ENCODE measurements around the gene SAYSD1. TPM values are rescaled to one million over a fixed set of nuclear protein-coding genes. Genes with fewer than 3 reads are reported as not detected.

The SAYSD1 gene
- 6.5 and 6.7 TPM in 2 replicates for polyA plus RNA-seq (2013)

GRCh38 chr6:39114704-39115599 is at the start of gene SAYSD1:
Gene SAYSD1 (minus strand): TSS chr6:39115186. CDS start chr6:39115089, 97 bp downstream.
- WGBS (ENCODE audit: extremely low coverage, insufficient coverage, insufficient read length), result no CpG with 5 or more reads among the region's 68 CpGs
- peak within 1 kb of the TSS; percentile 78 for H4K12ac ChIP-seq (ENCODE audit: low read depth, low read length)

DNA sequence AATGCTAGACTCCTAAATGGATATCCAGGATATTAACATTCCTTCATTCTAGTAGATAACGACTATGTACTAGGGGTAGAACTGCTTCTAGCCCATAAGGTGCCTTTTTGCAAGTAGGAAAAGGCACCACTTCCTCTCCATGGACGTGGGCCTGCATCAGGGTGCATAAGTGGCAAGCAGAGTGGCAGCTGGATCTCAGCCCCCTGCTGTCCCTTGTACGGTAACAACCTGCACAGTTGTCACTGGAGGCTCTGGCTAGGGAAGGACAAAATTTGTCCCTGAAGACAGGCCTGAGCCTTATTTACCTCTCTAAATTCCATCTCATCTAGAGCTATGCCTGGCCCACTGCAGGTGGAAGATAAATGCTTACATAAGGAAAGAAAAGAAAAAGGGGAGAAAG is 42.5 kb upstream of the SAYSD1 start:
- Histone ChIP-seq H2AK5ac (ENCODE audit: low read length) (no peak overlapping the region), H3K9me3 (ENCODE audit: insufficient read depth, low read depth, low read length) (peaks cover 2% of the 10 kb centered on the region), H3K14ac (ENCODE audit: low read length) (no peak overlapping the region), H3K4ac (ENCODE audit: low read depth, low read length) (no peak overlapping the region), H2BK5ac (ENCODE audit: low read depth, low read length, poor library complexity) (no peak overlapping the region), H3K4me1 (ENCODE audit: control insufficient read depth in 1 of 2, insufficient read depth in 2 of 2, low read length in 2 of 2) (no peaks in the 10 kb centered on the region), H3K9ac (ENCODE audit: low read length) (no peak overlapping the region), H2BK12ac (ENCODE audit: low read length) (no peak overlapping the region), H4K12ac (ENCODE audit: low read depth, low read length) (no peak overlapping the region), H3K23ac (ENCODE audit: low read length) (no peak overlapping the region), H2BK120ac (ENCODE audit: insufficient read depth, low read length, poor library complexity) (no peak overlapping the region), H3K27ac (ENCODE audit: low read depth, low read length) (no peak overlapping the region), H4K8ac (ENCODE audit: low read depth, low read length) (no peak overlapping the region), H2AFZ (ENCODE audit: insufficient read depth, low read length, poor library complexity) (no peak overlapping the region), H3K79me1 (ENCODE audit: low read length) (no peaks in the 10 kb centered on the region), H3K79me2 (ENCODE audit: control insufficient read depth, insufficient read depth, low read length, poor library complexity) (no peaks in the 10 kb centered on the region), H3K4me2 (ENCODE audit: low read length) (no peak overlapping the region), H3K4me3 (ENCODE audit: low read depth, low read length) (no peak overlapping the region), H3K36me3 (ENCODE audit: control insufficient read depth in 1 of 2, insufficient read depth in 2 of 2, low read length in 2 of 2) (no peaks in the 10 kb centered on the region), H3K27me3 (ENCODE audit: insufficient read depth, low read length) (no peaks in the 10 kb centered on the region), H4K91ac (ENCODE audit: low read depth, low read length) (no peak overlapping the region), H3K18ac (ENCODE audit: low read length) (no peak overlapping the region)
- no peak for DNase-seq
- WGBS (ENCODE audit: extremely low coverage, insufficient coverage, insufficient read length), result no CpG with 5 or more reads among the region's 3 CpGs

More at GRCh38 chr6:39114704-39115599, at the start of gene SAYSD1:
- Histone ChIP-seq H4K8ac (ENCODE audit: low read depth, low read length) (peak within 1 kb of the TSS; percentile 96), H2AFZ (ENCODE audit: insufficient read depth, low read length, poor library complexity) (peak within 1 kb of the TSS; percentile 99), H3K18ac (ENCODE audit: low read length) (peak within 1 kb of the TSS; percentile 84), H3K79me1 (ENCODE audit: low read length) (peaks cover 6% of the 10 kb centered on the region), H2BK5ac (ENCODE audit: low read depth, low read length, poor library complexity) (peak within 1 kb of the TSS; percentile 83), H3K27ac (ENCODE audit: low read depth, low read length) (peak within 1 kb of the TSS; percentile 77), H3K4me3 (ENCODE audit: low read depth, low read length) (peak within 1 kb of the TSS; percentile 78), H2BK12ac (ENCODE audit: low read length) (peak within 1 kb of the TSS; percentile 1), H4K91ac (ENCODE audit: low read depth, low read length) (peak within 1 kb of the TSS; percentile 91), H3K4me2 (ENCODE audit: low read length) (peak within 1 kb of the TSS; percentile 67), H3K14ac (ENCODE audit: low read length) (peak within 1 kb of the TSS; percentile 85), H3K36me3 (ENCODE audit: control insufficient read depth in 1 of 2, insufficient read depth in 2 of 2, low read length in 2 of 2) (no peaks in the 10 kb centered on the region), H2BK120ac (ENCODE audit: insufficient read depth, low read length, poor library complexity) (peak within 1 kb of the TSS; percentile 87), H3K23ac (ENCODE audit: low read length) (peak within 1 kb of the TSS; percentile 22), H2AK5ac (ENCODE audit: low read length) (no peak within 1 kb of the TSS), H3K79me2 (ENCODE audit: control insufficient read depth, insufficient read depth, low read length, poor library complexity) (peaks cover 5% of the 10 kb centered on the region), H3K4ac (ENCODE audit: low read depth, low read length) (peak within 1 kb of the TSS; percentile 49), H3K9ac (ENCODE audit: low read length) (peak within 1 kb of the TSS; percentile 95), H3K27me3 (ENCODE audit: insufficient read depth, low read length) (no peaks in the 10 kb centered on the region), H3K9me3 (ENCODE audit: insufficient read depth, low read depth, low read length) (no peaks in the 10 kb centered on the region), H3K4me1 (ENCODE audit: control insufficient read depth in 1 of 2, insufficient read depth in 2 of 2, low read length in 2 of 2) (peaks cover 4 to 6% of the 10 kb centered on the region in 2 experiments)
- DNase-seq, result peak; percentile 97 to 99

GRCh38 chr6:39156801-39157200 is 41.8 kb upstream of the SAYSD1 start:
- Histone ChIP-seq H3K27ac (ENCODE audit: low read depth, low read length) (no peak overlapping the region), H2BK12ac (ENCODE audit: low read length) (no peak overlapping the region), H4K8ac (ENCODE audit: low read depth, low read length) (no peak overlapping the region), H4K91ac (ENCODE audit: low read depth, low read length) (no peak overlapping the region), H3K9ac (ENCODE audit: low read length) (no peak overlapping the region), H3K14ac (ENCODE audit: low read length) (no peak overlapping the region), H3K36me3 (ENCODE audit: control insufficient read depth in 1 of 2, insufficient read depth in 2 of 2, low read length in 2 of 2) (no peaks in the 10 kb centered on the region), H3K27me3 (ENCODE audit: insufficient read depth, low read length) (no peaks in the 10 kb centered on the region), H2AFZ (ENCODE audit: insufficient read depth, low read length, poor library complexity) (no peak overlapping the region), H3K79me1 (ENCODE audit: low read length) (no peaks in the 10 kb centered on the region), H2BK5ac (ENCODE audit: low read depth, low read length, poor library complexity) (no peak overlapping the region), H3K4ac (ENCODE audit: low read depth, low read length) (no peak overlapping the region), H2BK120ac (ENCODE audit: insufficient read depth, low read length, poor library complexity) (no peak overlapping the region), H4K12ac (ENCODE audit: low read depth, low read length) (no peak overlapping the region), H3K4me2 (ENCODE audit: low read length) (no peak overlapping the region), H2AK5ac (ENCODE audit: low read length) (no peak overlapping the region), H3K9me3 (ENCODE audit: insufficient read depth, low read depth, low read length) (peaks cover 2% of the 10 kb centered on the region), H3K23ac (ENCODE audit: low read length) (no peak overlapping the region), H3K4me3 (ENCODE audit: low read depth, low read length) (no peak overlapping the region), H3K18ac (ENCODE audit: low read length) (no peak overlapping the region), H3K79me2 (ENCODE audit: control insufficient read depth, insufficient read depth, low read length, poor library complexity) (no peaks in the 10 kb centered on the region), H3K4me1 (ENCODE audit: control insufficient read depth in 1 of 2, insufficient read depth in 2 of 2, low read length in 2 of 2) (no peaks in the 10 kb centered on the region)
- WGBS (ENCODE audit: extremely low coverage, insufficient coverage, insufficient read length), result no CpG with 5 or more reads among the region's 3 CpGs
- DNase-seq, result no peak

- no peak overlapping the region for H3K23ac ChIP-seq (ENCODE audit: low read length)
- H4K91ac ChIP-seq (ENCODE audit: low read depth, low read length), result no peak overlapping the region
- H3K79me1 ChIP-seq (ENCODE audit: low read length), result no peaks in the 10 kb centered on the region
- H2BK12ac ChIP-seq (ENCODE audit: low read length), result no peak overlapping the region
- no peak overlapping the region for H2AK5ac ChIP-seq (ENCODE audit: low read length)
- no peak for DNase-seq
- peaks cover 2% of the 10 kb centered on the region for H3K9me3 ChIP-seq (ENCODE audit: insufficient read depth, low read depth, low read length)
- no CpG with 5 or more reads among the region's 4 CpGs for WGBS (ENCODE audit: extremely low coverage, insufficient coverage, insufficient read length)
- no peak overlapping the region for H4K12ac ChIP-seq (ENCODE audit: low read depth, low read length)
- H2BK120ac ChIP-seq (ENCODE audit: insufficient read depth, low read length, poor library complexity), result no peak overlapping the region
- H3K4me1 ChIP-seq (ENCODE audit: control insufficient read depth in 1 of 2, insufficient read depth in 2 of 2, low read length in 2 of 2), result no peaks in the 10 kb centered on the region
- H3K4me3 ChIP-seq (ENCODE audit: low read depth, low read length), result no peak overlapping the region
- H2AFZ ChIP-seq (ENCODE audit: insufficient read depth, low read length, poor library complexity), result no peak overlapping the region
- H3K27me3 ChIP-seq (ENCODE audit: insufficient read depth, low read length), result no peaks in the 10 kb centered on the region
- H3K79me2 ChIP-seq (ENCODE audit: control insufficient read depth, insufficient read depth, low read length, poor library complexity), result no peaks in the 10 kb centered on the region
- H3K18ac ChIP-seq (ENCODE audit: low read length), result no peak overlapping the region
- no peak overlapping the region for H3K14ac ChIP-seq (ENCODE audit: low read length)
- no peak overlapping the region for H3K4me2 ChIP-seq (ENCODE audit: low read length)
- no peak overlapping the region for H3K27ac ChIP-seq (ENCODE audit: low read depth, low read length)
- no peak overlapping the region for H4K8ac ChIP-seq (ENCODE audit: low read depth, low read length)
- no peaks in the 10 kb centered on the region for H3K36me3 ChIP-seq (ENCODE audit: control insufficient read depth in 1 of 2, insufficient read depth in 2 of 2, low read length in 2 of 2)
- no peak overlapping the region for H3K9ac ChIP-seq (ENCODE audit: low read length)
- no peak overlapping the region for H2BK5ac ChIP-seq (ENCODE audit: low read depth, low read length, poor library complexity)
- H3K4ac ChIP-seq (ENCODE audit: low read depth, low read length), result no peak overlapping the region
Measured at GRCh38 chr6:39154705-39155104, 39.7 kb upstream of the SAYSD1 start.

All from trophoblast cell (in vitro differentiated cells and primary cell).